Neural progenitor cell (in vitro differentiated cells): ENCODE measurements around the gene KLF11.

Source experiments
- CTCF ChIP-seq: fragments of 200-600 bp; sonication (generic); IDR thresholded peaks from 2 replicates; pipeline ENCODE4 v1.5.1; 2017; ENCODE audit warnings: antibody characterized with exemption, mild to moderate bottlenecking
- EZH2 ChIP-seq: fragments of 200-600 bp; sonication (generic); IDR thresholded peaks from 2 replicates; pipeline ENCODE4 v1.6.1; 2017; ENCODE audit warnings: antibody characterized with exemption, mild to moderate bottlenecking, moderate library complexity
- EZH2phosphoT487 ChIP-seq: fragments of 200-600 bp; sonication (generic); IDR thresholded peaks from 2 replicates; pipeline ENCODE4 v1.6.1; 2017; ENCODE audit warnings: antibody characterized with exemption

- TF ChIP-seq EZH2phosphoT487 (no peak), CTCF (no peak), EZH2 (no peak)
Observed at GRCh38 chr2:10012963-10013461, 30.3 kb upstream of the KLF11 start.
